SK-N-SH treated with all-trans-retinoic acid at 6 μM for 48 hours (cell line): ENCODE results near the gene USP46.

Experiments
- ARNTL ChIP-seq: fragments of 450-650 bp; formaldehyde crosslinking; IDR thresholded peaks from 2 replicates; pipeline ENCODE4 v1.5.0; 2020; ENCODE audit warnings: low read depth, mild to moderate bottlenecking, moderate library complexity, borderline replicate concordance
- CREB5 ChIP-seq: fragments of 250-450 bp; sonication (Bioruptor Pico); IDR thresholded peaks from 2 replicates; pipeline ENCODE4 v1.5.1; 2020; ENCODE audit warnings: low read depth, mild to moderate bottlenecking, moderate library complexity
- ISL1 ChIP-seq: fragments of 250-450 bp; sonication (Bioruptor Pico); IDR thresholded peaks from 2 replicates; pipeline ENCODE4 v2.1.2; 2022; ENCODE audit warnings: mild to moderate bottlenecking, moderate library complexity
- RARB ChIP-seq: fragments of 250-450 bp; sonication (Bioruptor Pico); IDR thresholded peaks from 2 replicates; pipeline ENCODE4 v1.8.0; 2021; ENCODE audit warnings: mild to moderate bottlenecking, moderate library complexity
- TCF4 ChIP-seq: fragments of 250-450 bp; sonication (Bioruptor Pico); IDR thresholded peaks from 2 replicates; pipeline ENCODE4 v1.8.0; 2021; ENCODE audit warnings: mild to moderate bottlenecking, moderate library complexity, borderline replicate concordance
- ZFP3 ChIP-seq: fragments of 250-450 bp; sonication (Bioruptor Pico); IDR thresholded peaks from 2 replicates; pipeline ENCODE4 v1.5.0; 2020; ENCODE audit warnings: mild to moderate bottlenecking, moderate library complexity
- ZNF565 ChIP-seq: fragments of 450-650 bp; formaldehyde crosslinking; conservative IDR thresholded peaks from 2 replicates; pipeline ENCODE4 v1.5.0; 2020; ENCODE audit warnings: low read depth, mild to moderate bottlenecking, moderate library complexity
- ZNF8 ChIP-seq: fragments of 450-650 bp; formaldehyde crosslinking; IDR thresholded peaks from 2 replicates; pipeline ENCODE4 v1.5.0; 2020; ENCODE audit warnings: mild to moderate bottlenecking, moderate library complexity

- TF ChIP-seq RARB (CRISPR knock-in tag) (no peak), ZNF565 (CRISPR knock-in tag) (no peak), ZFP3 (CRISPR knock-in tag) (no peak), TCF4 (no peak), CREB5 (CRISPR knock-in tag) (no peak), ZNF8 (CRISPR knock-in tag) (no peak), ISL1 (CRISPR knock-in tag) (no peak), ARNTL (CRISPR knock-in tag) (no peak)
Observed at GRCh38 chr4:52658641-52659000, 480 bp downstream of the USP46 start.
